ENCODE data around the gene SERGEF.

SERGEF gene

DNA sequence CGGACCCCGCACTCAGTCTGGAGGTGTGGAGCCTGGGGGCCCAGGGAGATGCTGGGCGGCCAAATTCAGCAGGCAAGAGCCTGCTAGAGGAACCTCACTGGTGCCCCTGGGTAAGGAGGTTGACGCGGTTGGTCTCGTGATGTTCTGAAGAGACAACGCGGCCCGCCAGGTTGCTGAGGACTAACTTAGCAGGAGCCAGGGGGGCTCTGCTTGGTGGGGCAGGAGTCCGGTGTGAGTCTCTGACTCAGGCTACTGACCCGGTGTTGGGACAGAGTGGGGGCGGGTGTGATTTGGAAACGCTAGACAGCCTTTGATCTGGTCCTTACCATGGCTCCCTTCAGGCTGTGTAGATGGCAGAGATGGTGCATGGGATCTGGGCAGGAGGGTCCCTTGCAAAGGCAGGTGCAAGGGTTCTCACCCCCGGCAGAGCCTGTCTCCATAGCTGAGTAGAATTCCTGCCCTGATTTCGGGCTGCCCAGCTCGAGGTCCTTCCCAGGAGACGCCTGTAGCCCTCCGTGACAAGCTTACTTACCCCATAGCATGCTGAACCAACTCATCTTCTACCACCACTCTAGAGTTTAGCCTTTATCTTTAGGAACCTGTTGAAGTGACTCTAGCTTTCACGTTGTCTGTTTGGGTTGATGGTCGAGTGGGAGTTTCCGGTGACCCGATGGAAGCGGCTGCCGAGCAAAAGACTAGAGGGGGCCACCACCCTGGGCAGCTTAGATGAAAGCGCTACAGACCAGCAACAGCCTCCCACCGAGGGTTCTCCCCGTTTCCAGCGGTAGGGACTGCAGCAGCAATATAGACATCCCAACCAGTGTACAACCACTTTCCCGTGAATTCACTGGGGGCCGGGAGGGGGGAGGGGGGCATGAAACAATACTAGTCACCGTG is 239.9 kb downstream of the SERGEF start:
- no peak for DNase-seq (ENCODE audit: low read depth in 4 of 4, low spot score in 1 of 4)

DNA sequence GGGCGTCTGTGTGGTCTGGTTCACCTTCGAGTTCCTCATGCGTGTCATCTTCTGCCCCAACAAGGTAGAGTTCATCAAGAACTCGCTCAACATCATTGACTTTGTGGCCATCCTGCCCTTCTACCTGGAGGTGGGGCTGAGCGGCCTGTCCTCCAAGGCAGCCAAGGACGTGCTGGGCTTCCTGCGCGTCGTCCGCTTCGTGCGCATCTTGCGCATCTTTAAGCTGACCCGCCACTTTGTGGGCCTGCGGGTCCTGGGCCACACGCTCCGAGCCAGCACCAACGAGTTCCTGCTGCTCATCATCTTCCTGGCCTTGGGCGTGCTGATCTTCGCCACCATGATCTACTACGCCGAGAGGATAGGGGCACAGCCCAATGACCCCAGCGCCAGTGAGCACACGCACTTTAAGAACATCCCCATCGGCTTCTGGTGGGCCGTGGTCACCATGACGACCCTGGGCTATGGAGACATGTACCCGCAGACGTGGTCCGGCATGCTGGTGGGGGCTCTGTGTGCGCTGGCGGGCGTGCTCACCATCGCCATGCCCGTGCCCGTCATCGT is 240.9 kb downstream of the SERGEF start:
- no peak for DNase-seq (ENCODE audit: low read depth in 4 of 4, low spot score in 1 of 4)

DNA sequence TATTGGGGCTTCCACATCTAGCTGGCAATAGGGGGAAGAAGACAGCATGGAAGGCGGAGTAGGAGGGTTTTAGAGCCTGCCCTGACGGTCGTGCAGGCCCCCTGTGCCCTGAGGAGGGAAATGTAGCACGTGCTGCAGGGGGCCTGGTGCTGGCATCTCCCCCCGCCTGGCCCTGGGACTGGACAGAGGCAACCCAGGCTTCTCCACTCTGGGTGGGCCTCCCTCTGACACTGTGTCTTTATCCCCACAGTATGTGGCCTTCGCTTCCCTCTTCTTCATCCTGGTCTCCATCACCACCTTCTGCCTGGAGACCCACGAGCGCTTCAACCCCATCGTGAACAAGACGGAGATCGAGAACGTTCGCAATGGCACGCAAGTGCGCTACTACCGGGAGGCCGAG is 241.4 kb downstream of the SERGEF start:
- DNase-seq (ENCODE audit: low read depth in 4 of 4, low spot score in 1 of 4) = no peak

- DNase-seq (ENCODE audit: low read depth in 4 of 4, low spot score in 1 of 4) = no peak
These were observed 241.9 kb downstream of the SERGEF start for GRCh38 chr11:17770917-17771316.

DNA sequence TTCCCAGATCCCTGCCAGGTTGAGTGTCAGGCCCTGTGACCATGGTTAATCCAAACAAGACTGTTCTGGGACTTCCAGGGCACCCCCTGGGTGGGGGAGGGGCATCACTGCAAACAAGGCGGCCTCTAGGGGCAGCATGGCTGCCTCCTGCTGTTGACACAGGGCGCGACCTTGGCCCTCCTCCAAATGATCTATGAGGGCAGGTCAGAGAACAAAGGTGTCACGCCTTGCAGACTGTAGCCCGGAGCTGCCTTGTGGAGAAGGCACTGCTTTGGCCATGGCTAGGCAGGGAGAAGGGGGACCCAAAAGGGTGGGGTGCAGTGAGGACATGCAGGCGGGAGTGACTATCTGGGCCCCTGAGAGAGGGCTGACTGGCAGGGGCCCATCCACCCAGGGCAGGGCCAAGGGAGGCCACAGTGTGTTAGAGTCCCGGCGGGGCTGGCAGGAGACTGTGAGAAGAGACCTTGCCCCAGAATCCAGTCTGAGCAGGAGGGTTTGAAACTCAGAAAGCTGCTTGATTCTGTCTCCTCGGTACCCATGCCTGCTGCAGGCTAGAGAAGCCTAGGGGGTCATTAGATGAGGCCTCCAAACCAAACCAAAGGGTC is 242.7 kb downstream of the SERGEF start:
- DNase-seq (ENCODE audit: low read depth in 4 of 4, low spot score in 1 of 4) = no peak

DNA sequence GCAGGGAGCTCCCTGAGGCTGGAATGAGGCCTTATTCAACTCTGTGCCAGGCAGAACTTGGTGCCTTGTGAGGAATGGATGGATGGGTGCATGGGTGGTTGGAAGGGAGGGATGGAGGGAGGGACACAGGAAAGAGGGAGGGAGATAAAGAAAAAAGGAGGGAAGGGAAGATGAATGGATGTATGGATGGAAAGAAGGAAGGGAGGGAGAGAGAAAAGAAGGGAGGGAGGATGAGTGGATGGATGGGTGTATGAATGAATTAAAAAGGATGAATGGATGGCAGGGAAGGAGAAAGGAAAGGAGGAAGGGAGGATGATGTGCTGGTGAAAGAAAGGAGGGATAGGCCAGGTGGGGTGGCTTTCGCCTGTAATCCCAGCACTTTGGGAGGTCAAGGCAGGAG is 243.6 kb downstream of the SERGEF start:
- DNase-seq (ENCODE audit: low read depth in 4 of 4, low spot score in 1 of 4) = no peak

DNA sequence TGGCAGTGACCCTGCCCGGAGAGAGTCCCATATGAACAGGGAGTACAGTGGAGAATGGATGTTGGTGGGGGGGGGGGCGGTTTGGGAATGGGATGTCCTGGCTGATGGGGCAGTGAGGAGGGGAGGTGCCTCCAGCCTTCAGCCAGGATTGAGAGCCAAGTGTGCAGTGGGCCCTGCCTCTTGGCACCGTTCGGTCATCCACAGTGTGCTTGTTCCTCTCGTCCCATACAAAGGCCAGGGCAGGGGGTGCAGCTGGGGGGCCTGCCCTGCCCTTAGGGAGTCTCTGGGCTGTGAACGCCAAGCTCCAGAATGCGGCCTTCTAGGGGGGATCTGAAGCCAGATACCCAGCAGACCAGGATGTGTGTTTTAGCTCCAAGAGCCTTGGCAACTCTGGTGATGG is 244.3 kb downstream of the SERGEF start:
- no peak for DNase-seq (ENCODE audit: low read depth in 4 of 4, low spot score in 1 of 4)

- no peak for DNase-seq (ENCODE audit: low read depth in 4 of 4, low spot score in 1 of 4)
These were observed 244.9 kb downstream of the SERGEF start for GRCh38 chr11:17767914-17768313.

GRCh38 chr11:17767301-17767885 is 245.5 kb downstream of the SERGEF start:
- DNase-seq (ENCODE audit: low read depth in 4 of 4, low spot score in 1 of 4) = no peak

- no peak for DNase-seq (ENCODE audit: low read depth in 4 of 4, low spot score in 1 of 4)
These were observed 246.3 kb downstream of the SERGEF start for GRCh38 chr11:17766590-17766989.

GRCh38 chr11:17766073-17766359 is 246.8 kb downstream of the SERGEF start:
- no peak for DNase-seq (ENCODE audit: low read depth in 4 of 4, low spot score in 1 of 4)

DNA sequence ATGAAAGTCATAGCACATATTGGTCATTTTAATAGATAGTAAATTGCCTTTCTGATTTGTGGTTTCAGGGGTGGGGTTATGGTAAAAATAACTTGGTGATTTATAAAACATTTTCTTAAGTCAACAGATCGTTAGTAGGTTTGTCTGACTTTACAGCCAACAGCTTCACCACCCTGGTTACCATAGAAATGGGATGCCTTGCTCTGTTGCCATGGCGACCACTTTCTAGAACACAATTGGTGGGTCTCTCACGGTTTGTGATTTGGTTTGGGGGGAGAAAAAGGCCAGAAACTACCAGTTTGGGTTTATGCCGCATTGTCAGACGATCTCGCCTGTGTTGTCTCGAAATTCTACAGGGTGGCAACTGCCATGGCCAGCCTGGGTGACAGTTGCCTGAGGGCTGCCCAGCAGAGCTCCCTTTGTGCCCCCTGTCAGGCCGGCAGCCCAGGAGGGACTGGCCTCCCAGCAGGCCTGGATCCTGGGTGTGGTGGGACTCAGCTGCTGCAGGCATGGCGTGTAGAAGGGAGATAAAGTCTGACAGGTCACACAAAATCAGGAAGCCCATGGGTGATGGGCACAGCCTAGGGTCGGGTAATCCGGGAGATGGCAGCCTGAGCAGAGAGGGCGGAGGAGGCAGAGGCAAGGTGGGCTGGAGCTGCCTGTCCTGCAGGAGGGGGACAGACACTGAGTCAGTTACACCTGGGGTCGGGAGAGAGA is 247.3 kb downstream of the SERGEF start:
- DNase-seq (ENCODE audit: low read depth in 4 of 4, low spot score in 1 of 4) = no peak

- DNase-seq (ENCODE audit: low read depth in 4 of 4, low spot score in 1 of 4) = no peak
These were observed 248.2 kb downstream of the SERGEF start for GRCh38 chr11:17764446-17765218.

DNA sequence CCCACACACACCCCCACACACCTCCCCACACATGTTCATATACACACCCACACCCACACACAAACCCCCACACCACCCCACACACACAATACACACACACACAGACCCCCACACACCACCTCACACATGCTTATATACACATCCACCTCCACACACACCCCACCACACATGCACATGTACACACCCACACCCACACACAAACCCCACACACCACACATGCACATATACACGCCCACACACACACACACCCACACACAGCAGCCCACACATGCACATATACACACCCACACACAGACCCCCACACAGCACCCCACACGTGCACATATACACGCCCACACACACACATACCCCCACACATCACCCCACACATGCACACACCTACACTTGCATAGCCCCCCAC is 249.1 kb downstream of the SERGEF start:
- no peak for DNase-seq (ENCODE audit: low read depth in 4 of 4, low spot score in 1 of 4)

DNA sequence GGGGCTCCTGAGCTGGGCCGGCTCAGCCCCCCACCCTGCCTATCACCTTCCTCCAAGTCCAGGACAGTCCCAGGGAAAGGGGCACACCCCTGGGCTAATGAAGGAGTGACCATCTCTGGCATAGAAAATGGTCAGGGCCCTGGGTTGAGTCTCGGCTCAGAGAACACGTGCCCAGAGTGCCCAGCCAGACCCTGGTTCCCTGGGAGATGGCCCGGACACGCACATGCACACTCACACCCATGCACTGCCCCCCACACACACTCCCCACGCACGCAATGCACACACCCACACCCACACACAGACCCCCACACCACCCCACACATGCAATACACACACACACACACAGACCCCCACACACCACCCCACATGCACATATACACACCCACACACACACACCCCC is 249.6 kb downstream of the SERGEF start:
- DNase-seq (ENCODE audit: low read depth in 4 of 4, low spot score in 1 of 4) = no peak

DNA sequence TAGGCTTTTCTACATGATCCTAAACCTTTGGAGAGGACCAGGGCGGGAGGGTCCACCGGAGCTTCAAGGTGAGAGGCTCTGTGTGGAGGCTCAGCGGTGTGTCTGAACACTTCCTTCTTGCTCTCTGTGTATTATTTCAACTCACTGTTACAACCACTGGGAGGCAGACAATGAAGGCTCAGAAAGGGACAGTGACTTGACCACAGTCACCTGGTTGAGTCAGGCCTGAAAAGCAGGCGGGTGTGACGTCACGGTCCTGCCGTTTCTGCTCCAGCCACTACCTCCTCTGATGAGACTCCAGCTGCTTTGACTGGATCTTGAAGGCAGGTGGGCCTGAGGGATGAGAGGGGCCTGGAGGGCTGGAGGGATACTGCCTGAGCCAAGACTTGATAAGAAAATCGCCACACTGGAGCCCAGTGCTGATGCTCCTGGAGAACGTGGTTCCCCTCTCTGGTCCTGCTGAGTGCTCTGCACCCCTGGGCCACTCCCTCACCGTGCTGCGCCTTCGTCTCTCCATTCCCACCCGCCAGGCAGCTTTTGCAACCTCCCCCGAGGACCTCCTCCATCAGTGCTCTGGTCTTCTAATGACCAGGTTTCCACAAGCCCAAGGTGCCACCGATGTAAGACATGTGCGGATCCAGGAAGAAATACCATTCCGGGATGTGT is 250.4 kb downstream of the SERGEF start:
- no peak for DNase-seq (ENCODE audit: low read depth in 4 of 4, low spot score in 1 of 4)

GRCh38 chr11:17760102-17761029 is 252.5 kb downstream of the SERGEF start:
- DNase-seq (ENCODE audit: low read depth in 4 of 4, low spot score in 1 of 4) = no peak

DNA sequence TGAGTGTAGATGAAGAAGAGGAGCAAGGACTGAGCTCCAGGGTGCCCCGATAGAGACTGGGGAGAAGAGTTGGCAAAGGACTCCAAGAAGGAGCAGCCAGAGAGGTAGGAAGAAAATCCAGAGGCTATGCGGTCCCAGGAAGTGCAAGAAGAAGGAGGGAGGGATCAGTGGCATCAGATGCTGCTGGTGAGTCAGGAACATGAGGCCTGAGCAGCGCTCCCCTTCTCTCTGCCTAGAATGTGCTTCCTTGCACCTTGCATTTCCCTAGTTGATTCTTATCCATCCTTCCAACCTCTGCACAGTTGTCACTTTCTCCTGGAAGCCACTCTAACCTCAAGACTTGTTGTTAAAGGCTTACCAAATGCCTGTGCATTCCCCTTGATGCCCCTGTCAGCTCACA is 257.0 kb downstream of the SERGEF start:
- no peak for DNase-seq (ENCODE audit: low read depth in 4 of 4, low spot score in 1 of 4)

GRCh38 chr11:17753641-17754040 is 259.2 kb downstream of the SERGEF start:
- no peak for DNase-seq (ENCODE audit: low read depth in 4 of 4, low spot score in 1 of 4)
